Stimulated activated CD4-positive, alpha-beta T cell treated with anti-CD3 and anti-CD28 coated beads, TNF-alpha, amount 100 ng/mL, for 4 hours (primary cell): ENCODE data around the gene ARFGAP3.

ENCODE experiments used
- DNase-seq, 3 experiments: peaks; one replicate each; pipeline ENCODE4 v3.0.0-alpha.2; 2020; ENCODE audit warnings: low read depth in 3 of 3

ARFGAP3 gene

GRCh38 chr22:42856865-42857704 lies at the start of gene ARFGAP3:
ARFGAP3 (minus strand) TSS chr22:42857273; CDS start chr22:42857182, 91 bp downstream.
- DNase-seq: peak; percentile 93 to 96 (median 93)

- no peak for DNase-seq
These were observed 48.7 kb upstream of the ARFGAP3 start for GRCh38 chr22:42905702-42906183.

DNA sequence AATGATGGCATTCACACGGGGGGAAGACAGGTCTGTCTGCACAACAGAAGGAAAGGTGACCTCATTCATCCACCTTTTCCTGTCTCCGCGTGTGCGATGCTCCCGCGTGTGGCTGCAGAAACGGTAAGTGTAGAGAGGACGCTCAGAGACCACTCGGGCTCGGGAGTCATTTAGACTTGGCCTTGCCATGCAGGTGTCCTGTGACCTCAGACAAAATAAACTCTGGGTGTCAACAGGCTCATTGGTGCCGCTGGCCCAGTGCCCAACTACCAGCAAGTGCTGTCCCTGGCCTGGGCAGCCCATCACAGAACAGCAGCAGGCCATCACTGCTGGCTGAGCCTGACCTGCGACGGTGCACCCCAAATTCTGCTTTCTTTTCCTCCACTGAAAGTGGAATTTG lies 48.1 kb upstream of the ARFGAP3 start:
- no peak for DNase-seq

GRCh38 chr22:42904050-42904449 lies 47.0 kb upstream of the ARFGAP3 start:
- DNase-seq: no peak

DNA sequence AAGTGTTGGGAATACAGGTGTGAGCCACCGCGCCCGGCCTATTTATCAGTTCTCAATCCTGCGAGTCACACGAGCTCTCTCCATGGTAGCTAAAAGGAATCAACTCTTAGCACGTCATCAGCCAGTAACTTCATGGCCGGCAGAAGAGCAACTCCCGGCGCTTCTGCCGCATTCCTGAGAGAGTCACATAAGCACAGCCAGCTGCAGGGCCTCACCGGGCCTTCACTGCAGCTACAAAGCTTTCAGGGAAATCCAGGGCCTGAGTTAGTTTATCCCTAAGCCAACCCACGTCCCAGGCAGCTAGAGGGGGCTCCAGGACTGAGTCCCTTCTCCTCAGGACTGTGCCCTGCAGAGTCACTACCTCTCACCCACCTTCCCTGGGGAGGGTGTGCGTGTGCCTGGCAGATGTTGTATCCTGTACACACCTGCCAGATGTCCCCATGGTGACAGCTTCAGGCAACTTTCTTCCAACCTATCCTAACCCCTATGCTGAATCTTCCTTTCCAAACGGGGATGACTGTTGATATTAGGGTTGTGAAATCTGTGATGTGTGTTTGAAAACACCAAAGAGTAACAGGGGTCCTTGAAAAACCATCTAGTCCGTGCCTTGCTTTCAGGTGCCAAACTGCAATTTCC lies 45.9 kb upstream of the ARFGAP3 start:
- no peak for DNase-seq

DNA sequence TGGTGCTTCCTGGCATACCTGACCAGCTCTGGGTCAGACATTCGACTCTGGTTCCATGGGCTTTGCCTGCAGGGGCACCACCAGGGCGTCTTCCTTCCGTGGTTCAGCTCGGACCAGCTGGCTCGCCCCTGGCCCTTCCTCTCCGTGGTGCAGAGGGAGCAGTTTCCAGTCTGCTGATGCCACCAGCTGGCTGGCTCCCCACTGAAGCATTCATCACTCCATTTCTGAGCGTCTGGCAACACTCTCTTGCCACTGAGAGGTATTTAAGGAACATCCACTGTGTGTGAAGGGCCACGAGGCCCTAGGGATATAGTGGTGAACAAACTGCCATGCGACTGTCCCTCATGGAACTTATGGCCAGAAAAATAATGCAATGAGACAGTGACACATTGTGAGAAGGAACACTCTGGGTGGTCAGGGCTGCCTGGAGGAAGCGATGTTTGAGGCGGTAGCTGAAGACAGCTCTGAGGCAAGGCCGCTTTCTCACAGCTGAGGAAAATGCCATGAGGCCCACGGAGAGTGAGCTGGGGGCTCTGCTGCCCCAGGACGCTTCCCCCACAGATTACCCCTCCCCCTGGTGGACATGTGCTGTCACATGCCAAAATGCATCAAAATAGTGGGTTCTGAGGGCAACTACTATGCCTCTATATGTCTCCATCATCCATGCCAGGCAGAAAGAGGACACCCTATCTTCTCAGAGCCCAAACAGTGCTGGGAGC lies 44.9 kb upstream of the ARFGAP3 start:
- no peak for DNase-seq

DNA sequence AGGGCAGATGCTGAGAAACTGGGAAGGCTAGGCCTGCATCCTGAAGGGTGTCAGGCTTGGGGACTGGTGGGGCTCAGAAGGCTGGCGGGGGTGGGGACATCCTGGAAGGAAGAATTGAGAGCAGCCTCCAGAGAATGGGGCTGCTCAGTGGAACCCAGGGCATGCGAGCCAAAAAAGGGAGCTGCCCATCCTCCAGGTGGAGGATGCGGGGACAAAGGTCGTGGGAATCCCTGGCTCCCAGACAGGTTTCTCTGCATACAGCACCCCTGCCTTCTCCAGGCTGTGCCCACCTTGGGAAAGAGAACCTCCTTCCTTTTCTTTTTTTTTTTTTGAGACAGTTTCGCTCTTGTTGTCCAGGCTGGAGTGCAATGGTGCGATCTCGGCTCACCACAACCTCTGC lies 40.9 kb upstream of the ARFGAP3 start:
- DNase-seq: no peak

- DNase-seq: no peak
These were observed 38.5 kb upstream of the ARFGAP3 start for GRCh38 chr22:42895541-42895981.

- no peak for DNase-seq
These were observed 38.0 kb upstream of the ARFGAP3 start for GRCh38 chr22:42895087-42895486.

- DNase-seq: no peak
These were observed 36.5 kb upstream of the ARFGAP3 start for GRCh38 chr22:42893371-42894150.

DNA sequence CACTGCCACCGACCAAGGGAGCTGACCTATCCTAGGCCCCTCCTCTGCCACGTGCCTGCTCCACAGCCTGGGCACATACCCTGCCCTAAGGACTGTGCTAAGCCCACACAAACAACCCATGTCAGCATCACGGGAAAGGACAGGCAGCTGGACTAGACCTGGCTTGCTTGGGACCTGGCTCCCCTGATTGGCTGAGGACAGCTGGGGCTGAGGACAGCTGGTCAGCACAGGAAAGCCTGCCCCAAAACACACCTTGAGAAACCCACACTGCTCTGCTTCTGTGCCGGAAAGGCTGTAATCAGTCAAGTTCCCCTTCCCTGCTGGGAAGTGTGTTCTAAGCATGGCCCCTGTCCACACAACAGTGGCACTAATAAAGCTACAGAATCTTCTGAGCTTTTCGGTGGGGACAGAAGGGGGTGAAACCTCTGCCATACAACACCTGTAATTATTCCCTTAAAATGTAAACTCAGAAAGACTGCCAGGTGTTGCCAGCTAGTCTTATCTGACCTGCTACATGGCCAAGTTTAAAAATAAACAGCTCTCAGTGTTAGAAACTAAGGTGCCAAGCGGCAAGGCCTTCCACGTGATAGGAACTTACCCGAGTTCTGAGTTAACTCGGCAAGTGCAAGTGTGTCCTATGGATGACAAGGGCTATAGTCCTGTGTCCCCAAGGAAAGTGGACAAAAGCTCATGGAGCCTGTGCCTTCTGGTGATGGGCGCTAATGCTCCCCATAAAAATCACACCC lies 35.7 kb upstream of the ARFGAP3 start:
- no peak for DNase-seq

DNA sequence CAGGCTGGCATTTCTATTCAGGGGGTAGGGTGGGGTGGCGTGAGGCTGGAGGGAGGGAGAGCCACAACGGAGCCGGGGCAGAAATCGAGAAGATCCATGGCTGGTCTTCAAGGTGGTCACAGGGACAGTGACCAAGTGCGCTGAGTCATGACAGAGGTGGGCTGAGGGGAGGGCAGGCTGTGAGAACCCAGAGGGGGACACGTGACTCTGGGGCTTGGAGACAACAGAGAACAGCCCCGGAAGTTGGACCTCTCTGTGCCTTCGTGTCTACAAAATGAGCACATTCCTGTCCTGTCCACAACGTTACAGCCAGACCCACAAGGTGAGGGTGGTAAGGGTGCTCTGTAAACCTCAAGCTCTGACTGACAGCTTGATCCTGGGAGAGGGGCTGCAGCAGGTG lies 35.1 kb upstream of the ARFGAP3 start:
- DNase-seq: no peak

GRCh38 chr22:42891696-42892095 lies 34.6 kb upstream of the ARFGAP3 start:
- DNase-seq: no peak

DNA sequence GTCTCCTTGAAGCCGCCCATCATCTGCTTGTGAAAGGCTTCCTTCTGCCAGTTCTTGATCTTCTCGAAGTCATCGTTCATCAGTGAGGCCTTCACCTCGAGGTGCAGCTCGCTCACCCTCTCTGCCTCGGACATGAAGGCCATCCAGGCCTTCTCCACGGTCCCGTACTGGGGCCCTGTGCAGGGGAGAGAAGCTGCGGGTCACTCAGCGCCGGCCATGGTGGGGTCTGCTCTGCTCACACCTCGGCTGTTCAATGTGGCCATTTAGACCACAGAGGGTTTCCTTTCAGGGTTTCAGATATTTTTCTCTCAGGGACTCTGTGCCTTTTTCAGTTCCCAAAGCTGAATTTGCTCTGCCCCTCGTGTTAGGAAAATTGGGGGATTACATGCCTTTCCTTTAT lies 33.9 kb upstream of the ARFGAP3 start:
- no peak for DNase-seq

GRCh38 chr22:42889304-42889703 lies 32.2 kb upstream of the ARFGAP3 start:
- DNase-seq: no peak

- DNase-seq: no peak
These were observed 30.7 kb upstream of the ARFGAP3 start for GRCh38 chr22:42887523-42888507.

DNA sequence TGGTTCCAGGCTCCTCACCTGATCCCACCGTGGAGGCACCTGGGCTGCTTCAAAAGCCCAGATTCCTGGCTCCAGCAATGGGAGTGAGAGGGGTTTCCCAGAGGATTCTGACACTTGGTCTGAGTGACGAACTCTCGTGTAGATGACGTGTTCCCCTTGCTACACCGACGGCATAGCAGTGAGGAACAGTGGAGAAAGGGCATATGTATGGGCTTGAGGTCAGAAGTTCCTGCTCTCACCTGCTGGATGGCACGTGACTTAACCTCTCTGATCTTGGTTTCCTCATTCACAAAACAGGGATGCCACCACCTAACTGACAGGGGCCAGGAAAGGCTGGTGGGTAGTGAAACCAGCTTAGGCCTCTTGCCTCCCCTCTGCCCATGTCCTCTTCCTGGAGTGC lies 30.0 kb upstream of the ARFGAP3 start:
- no peak for DNase-seq

DNA sequence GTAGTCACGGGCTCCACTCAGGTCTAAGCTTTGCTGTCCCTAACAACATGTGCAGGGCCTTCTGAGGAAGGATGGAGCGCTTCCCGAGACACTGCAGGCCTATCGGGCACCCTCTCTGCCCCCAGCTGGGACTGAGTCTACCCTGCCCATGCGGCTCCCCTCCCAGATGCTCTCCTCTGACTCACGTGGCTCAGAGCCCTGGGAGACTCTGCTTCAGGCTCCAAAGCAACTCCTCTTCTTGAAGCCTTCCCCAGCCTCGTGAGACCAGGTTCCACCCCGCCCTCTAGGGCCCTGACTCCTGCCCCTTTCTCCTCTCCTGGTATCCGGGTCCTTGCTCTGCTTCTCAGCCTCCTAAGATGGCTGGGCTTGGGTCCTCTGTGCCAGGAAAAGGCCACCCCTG lies 28.4 kb upstream of the ARFGAP3 start:
- no peak for DNase-seq

GRCh38 chr22:42884616-42885375 lies 27.7 kb upstream of the ARFGAP3 start:
- DNase-seq: no peak
